ENCODE data around the gene ERC1. TPM values are rescaled to one million over a fixed set of nuclear protein-coding genes. Genes with fewer than 3 reads are reported as not detected.

Gene ERC1
- total and polyA plus RNA-seq, 7 donors: 5.4 to 97.8 (median 34.6) TPM

GRCh38 chr12:977156-977555, 13.9 kb upstream of the ERC1 start:
- H3K9me3 ChIP-seq: no peaks in the 10 kb centered on the region
- no peaks in the 10 kb centered on the region for H3K27me3 ChIP-seq
- no peak overlapping the region for H3K27ac ChIP-seq
- no peak overlapping the region for H3K4me3 ChIP-seq
- H3K36me3 ChIP-seq: peaks cover 0 to 12% (median 0%) of the 10 kb centered on the region in 4 donors
- intact Hi-C loops (cut with DNase I): no loop called here
- no peak for DNase-seq
- TF ChIP-seq POLR2AphosphoS5 (IDR thresholded peaks at IDR 0.05) (no peak), EP300 (IDR thresholded peaks at IDR 0.05) (no peak), POLR2A (IDR thresholded peaks at IDR 0.05) (no peak)
- TF ChIP-seq, protein P1, sequence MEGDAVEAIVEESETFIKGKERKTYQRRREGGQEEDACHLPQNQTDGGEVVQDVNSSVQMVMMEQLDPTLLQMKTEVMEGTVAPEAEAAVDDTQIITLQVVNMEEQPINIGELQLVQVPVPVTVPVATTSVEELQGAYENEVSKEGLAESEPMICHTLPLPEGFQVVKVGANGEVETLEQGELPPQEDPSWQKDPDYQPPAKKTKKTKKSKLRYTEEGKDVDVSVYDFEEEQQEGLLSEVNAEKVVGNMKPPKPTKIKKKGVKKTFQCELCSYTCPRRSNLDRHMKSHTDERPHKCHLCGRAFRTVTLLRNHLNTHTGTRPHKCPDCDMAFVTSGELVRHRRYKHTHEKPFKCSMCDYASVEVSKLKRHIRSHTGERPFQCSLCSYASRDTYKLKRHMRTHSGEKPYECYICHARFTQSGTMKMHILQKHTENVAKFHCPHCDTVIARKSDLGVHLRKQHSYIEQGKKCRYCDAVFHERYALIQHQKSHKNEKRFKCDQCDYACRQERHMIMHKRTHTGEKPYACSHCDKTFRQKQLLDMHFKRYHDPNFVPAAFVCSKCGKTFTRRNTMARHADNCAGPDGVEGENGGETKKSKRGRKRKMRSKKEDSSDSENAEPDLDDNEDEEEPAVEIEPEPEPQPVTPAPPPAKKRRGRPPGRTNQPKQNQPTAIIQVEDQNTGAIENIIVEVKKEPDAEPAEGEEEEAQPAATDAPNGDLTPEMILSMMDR (IDR thresholded peaks at IDR 0.05): no peak
- no peaks in the 10 kb centered on the region for H3K4me1 ChIP-seq
- WGBS, 2 donors: 91 to 95% methylated on average over 4 of the region's 4 CpGs

DNA sequence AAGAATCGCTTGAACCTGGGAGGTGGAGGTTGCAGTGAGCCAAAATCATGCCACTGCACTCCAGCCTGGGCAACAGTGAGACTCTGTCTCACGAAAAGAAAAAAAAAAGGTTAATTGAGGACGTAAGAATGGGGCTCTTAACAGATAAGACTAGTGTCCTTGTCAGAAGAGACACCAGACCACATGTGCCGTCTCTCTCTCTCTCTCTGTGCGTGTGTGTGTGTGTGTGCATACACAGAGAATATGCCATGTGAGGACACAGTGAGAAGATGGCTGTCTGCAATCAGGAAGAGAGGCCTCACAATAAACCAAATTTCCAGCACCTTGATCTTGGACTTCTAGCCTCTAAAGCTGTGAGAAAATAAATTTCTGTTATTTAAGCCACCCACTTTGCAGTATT, 11.7 kb upstream of the ERC1 start:
- Histone ChIP-seq H3K27ac (no peak overlapping the region), H3K27me3 (no peaks in the 10 kb centered on the region), H3K36me3 (peaks cover 0 to 12% (median 0%) of the 10 kb centered on the region in 4 donors), H3K4me3 (no peak overlapping the region), H3K9me3 (no peaks in the 10 kb centered on the region), H3K4me1 (no peaks in the 10 kb centered on the region)
- no peak for DNase-seq
- intact Hi-C loops (cut with DNase I): no loop called here
- TF ChIP-seq POLR2AphosphoS5 (IDR thresholded peaks at IDR 0.05): no peak
- TF ChIP-seq POLR2A (IDR thresholded peaks at IDR 0.05): no peak
- TF ChIP-seq EP300 (IDR thresholded peaks at IDR 0.05): no peak
- TF ChIP-seq, protein P1 (IDR thresholded peaks at IDR 0.05): no peak
- 87 to 91% methylated on average over 5 of the region's 5 CpGs for WGBS, 2 donors

DNA sequence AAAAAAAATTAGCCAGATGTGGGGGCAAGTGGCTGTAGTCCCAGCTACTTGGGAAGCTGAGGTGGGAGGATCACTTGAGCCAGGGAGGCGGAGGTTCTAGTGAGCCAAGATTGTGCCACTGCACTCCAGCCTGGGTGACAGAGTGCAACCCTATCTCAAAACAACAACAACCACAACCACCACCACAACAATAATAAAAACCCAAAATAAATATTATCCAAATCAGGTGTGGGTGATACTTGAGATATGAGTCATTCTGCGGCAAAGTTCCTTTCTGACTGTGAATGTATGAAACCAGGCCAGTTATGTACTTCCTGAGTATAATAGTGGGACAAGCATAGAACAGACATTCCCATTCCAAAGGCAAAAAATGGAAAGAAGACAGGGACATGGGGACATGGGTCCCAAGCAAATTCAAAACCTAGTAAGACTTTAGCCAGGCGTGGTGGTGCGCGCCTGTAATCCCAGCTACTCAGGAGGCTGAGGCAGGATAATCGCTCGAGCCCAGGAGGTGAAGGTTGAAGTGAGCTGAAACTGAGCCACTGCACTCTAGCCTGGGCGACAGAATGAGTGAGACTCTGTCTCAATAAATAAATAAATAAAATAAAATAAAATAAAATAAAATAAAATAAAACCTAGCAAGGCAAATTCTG, 9.7 kb upstream of the ERC1 start:
- TF ChIP-seq, protein P1 (IDR thresholded peaks at IDR 0.05): no peak
- TF ChIP-seq EP300 (IDR thresholded peaks at IDR 0.05) (no peak), POLR2A (IDR thresholded peaks at IDR 0.05) (no peak), POLR2AphosphoS5 (IDR thresholded peaks at IDR 0.05) (no peak)
- H3K36me3 ChIP-seq: peaks cover 0 to 8% (median 0%) of the 10 kb centered on the region in 4 donors
- H3K4me1 ChIP-seq: no peaks in the 10 kb centered on the region
- no peak overlapping the region for H3K27ac ChIP-seq
- DNase-seq: no peak
- WGBS, 2 donors: 94 to 95% methylated on average over 8 of the region's 8 CpGs
- H3K4me3 ChIP-seq: no peak overlapping the region
- intact Hi-C loops (cut with DNase I): no loop called here
- no peaks in the 10 kb centered on the region for H3K27me3 ChIP-seq
- no peaks in the 10 kb centered on the region for H3K9me3 ChIP-seq

GRCh38 chr12:981961-982360, 9.1 kb upstream of the ERC1 start:
- Histone ChIP-seq H3K27me3 (no peaks in the 10 kb centered on the region), H3K9me3 (no peaks in the 10 kb centered on the region), H3K36me3 (peaks cover 0 to 1% (median 0%) of the 10 kb centered on the region in 4 donors), H3K4me3 (no peak overlapping the region), H3K4me1 (no peaks in the 10 kb centered on the region), H3K27ac (no peak overlapping the region)
- WGBS, 2 donors: 89 to 95% methylated on average over 3 of the region's 3 CpGs
- no peak for TF ChIP-seq EP300 (IDR thresholded peaks at IDR 0.05)
- TF ChIP-seq, protein P1 (IDR thresholded peaks at IDR 0.05): no peak
- TF ChIP-seq POLR2A (IDR thresholded peaks at IDR 0.05): no peak
- TF ChIP-seq POLR2AphosphoS5 (IDR thresholded peaks at IDR 0.05): no peak
- intact Hi-C loops (cut with DNase I): no loop called here
- DNase-seq: no peak
